ENCODE data around the gene TBL3. TPM values are rescaled to one million over a fixed set of nuclear protein-coding genes. Genes with fewer than 3 reads are reported as not detected.

TBL3 gene
- total and polyA plus RNA-seq, 2 of the 8 experiments (the other 6 are each of a cell fraction or from before 2014, with no cell fraction given) = 65.8 to 137 TPM

- TF ChIP-seq CHD7 (IDR thresholded peaks at IDR 0.05; ENCODE audit: insufficient replicate concordance, low read length) (no peak), SAP30 (IDR thresholded peaks at IDR 0.05; ENCODE audit: insufficient read depth, insufficient replicate concordance, low read length) (peak; percentile 95), RFX5 (IDR thresholded peaks at IDR 0.05; ENCODE audit: borderline replicate concordance, low read depth, low read length) (no peak), POLR2A (IDR thresholded peaks at IDR 0.05; ENCODE audit: control extremely low read depth in 1 of 2, low read depth in 2 of 2, low read length in 2 of 2) (peak; percentile 30 to 59; a peak in 1 of 3 replicates), EP300 (IDR thresholded peaks at IDR 0.05; ENCODE audit: borderline replicate concordance in 1 of 2, low read depth in 2 of 2, low read length in 2 of 2) (no peak), HDAC2 (IDR thresholded peaks at IDR 0.05; ENCODE audit: borderline replicate concordance in 1 of 2, low read depth in 2 of 2, low read length in 2 of 2) (peak in 1 of 2 experiments; percentile 73; a peak in 1 of 4 replicates), YY1 (IDR thresholded peaks at IDR 0.05; ENCODE audit: low read depth, low read length) (no peak), CBX8 (IDR thresholded peaks at IDR 0.05; ENCODE audit: borderline replicate concordance, low read depth, low read length) (no peak), ASH2L (IDR thresholded peaks at IDR 0.05; ENCODE audit: low read length) (no peak)
Observed at GRCh38 chr16:1963806-1964505, 7.9 kb upstream of the TBL3 start (continued).

Data from H1 (cell line).